AG04450 (cell line): Measurements from ENCODE around the gene APOBEC3B. TPM values are rescaled to one million over a fixed set of nuclear protein-coding genes. Genes with fewer than 3 reads are reported as not detected.
"Not testable (repeated sequence)": the region's sequence is repeated elsewhere in the genome, so short reads cannot be mapped to it uniquely, and the experiment has no call there.

ENCODE experiments used
- CTCF ChIA-PET: fragments of 300-600, 350-600 bp; formaldehyde crosslinking; extraction: SDS; loops from one replicate; lab custom pipeline; 2022; ENCODE audit warnings: antibody characterized with exemption, inconsistent platforms; lab: Charles Lee
- POLR2A ChIA-PET: fragments of 350-600 bp; formaldehyde crosslinking; extraction: SDS; loops from one replicate; lab custom pipeline; 2021; ENCODE audit warnings: antibody characterized with exemption, inconsistent platforms; lab: Yijun Ruan, JAX
- DNase-seq: peaks from one replicate; pipeline ENCODE4 v3.0.0-alpha.2; 2011; ENCODE audit warnings: low read depth, low spot score
- H3K27ac ChIP-seq: one replicate; pipeline ENCODE4 v1.5.1; 2012; ENCODE audit warnings: low read depth, low read length, control low read depth
- H3K27me3 ChIP-seq: one replicate; pipeline ENCODE4 v1.6.0; 2012; ENCODE audit warnings: low read length; ENCODE audit not compliant: control insufficient read depth, insufficient read depth
- H3K4me3 ChIP-seq: 2 replicates; pipeline ENCODE4 v1.5.1; 2011; ENCODE audit warnings: mild to moderate bottlenecking, low read depth, low read length, control low read depth
- H3K9me3 ChIP-seq: 2 replicates; pipeline ENCODE4 v1.5.1; 2012; ENCODE audit warnings: low read length; ENCODE audit not compliant: control insufficient read depth, insufficient read depth
- polyA plus RNA-seq: library from polyadenylated mRNA; depleted of rRNA; stranded (reverse); fragments of >200 nt; gene quantifications from 2 replicates; pipeline ENCODE4 v1.2.3, GENCODE V29; 2011
- TF ChIP-seq, protein P1 (sequence below): IDR thresholded peaks from 2 replicates; pipeline ENCODE4 v1.5.1; 2011; ENCODE audit warnings: low read depth, low read length, control low read depth, inconsistent platforms

APOBEC3B gene
- polyA plus RNA-seq, 1 experiment, result 12.5 TPM

DNA sequence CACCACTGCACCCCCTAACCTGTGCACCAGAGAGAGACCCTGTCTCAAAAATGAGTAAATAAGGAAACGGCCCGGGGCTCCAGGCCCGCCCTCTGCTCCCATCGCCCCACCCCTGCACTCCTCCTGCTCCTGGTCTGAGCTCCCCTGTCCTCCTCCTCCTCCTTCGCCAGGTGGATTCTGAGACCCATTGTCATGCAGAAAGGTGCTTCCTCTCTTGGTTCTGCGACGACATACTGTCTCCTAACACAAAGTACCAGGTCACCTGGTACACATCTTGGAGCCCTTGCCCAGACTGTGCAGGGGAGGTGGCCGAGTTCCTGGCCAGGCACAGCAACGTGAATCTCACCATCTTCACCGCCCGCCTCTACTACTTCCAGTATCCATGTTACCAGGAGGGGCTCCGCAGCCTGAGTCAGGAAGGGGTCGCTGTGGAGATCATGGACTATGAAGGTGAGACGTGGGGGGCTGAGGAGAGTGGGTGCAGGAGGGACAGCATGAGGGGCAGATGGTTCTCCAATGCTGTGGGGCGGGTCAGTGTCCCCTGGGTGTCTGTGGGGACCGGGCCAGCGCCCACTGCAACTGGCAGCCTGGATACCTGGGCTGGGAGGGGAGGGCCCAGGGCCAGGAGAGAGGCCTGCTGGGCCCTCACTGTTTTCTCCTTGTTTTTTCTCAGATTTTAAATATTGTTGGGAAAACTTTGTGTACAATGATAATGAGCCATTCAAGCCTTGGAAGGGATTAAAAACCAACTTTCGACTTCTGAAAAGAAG is 35.6 kb downstream of the APOBEC3B start:
- Histone ChIP-seq H3K9me3 (no peaks in the 10 kb centered on the region), H3K27ac (no peak overlapping the region), H3K4me3 (no peak overlapping the region), H3K27me3 (no peaks in the 10 kb centered on the region)
- ChIA-PET POLR2A (no interaction called here), CTCF (no interaction called here)
- no peak for DNase-seq
- TF ChIP-seq, protein P1, sequence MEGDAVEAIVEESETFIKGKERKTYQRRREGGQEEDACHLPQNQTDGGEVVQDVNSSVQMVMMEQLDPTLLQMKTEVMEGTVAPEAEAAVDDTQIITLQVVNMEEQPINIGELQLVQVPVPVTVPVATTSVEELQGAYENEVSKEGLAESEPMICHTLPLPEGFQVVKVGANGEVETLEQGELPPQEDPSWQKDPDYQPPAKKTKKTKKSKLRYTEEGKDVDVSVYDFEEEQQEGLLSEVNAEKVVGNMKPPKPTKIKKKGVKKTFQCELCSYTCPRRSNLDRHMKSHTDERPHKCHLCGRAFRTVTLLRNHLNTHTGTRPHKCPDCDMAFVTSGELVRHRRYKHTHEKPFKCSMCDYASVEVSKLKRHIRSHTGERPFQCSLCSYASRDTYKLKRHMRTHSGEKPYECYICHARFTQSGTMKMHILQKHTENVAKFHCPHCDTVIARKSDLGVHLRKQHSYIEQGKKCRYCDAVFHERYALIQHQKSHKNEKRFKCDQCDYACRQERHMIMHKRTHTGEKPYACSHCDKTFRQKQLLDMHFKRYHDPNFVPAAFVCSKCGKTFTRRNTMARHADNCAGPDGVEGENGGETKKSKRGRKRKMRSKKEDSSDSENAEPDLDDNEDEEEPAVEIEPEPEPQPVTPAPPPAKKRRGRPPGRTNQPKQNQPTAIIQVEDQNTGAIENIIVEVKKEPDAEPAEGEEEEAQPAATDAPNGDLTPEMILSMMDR, result no peak

GRCh38 chr22:39020021-39020651 is 38.0 kb downstream of the APOBEC3B start:
- DNase-seq, H3K27me3 ChIP-seq, CTCF ChIA-PET, H3K9me3 ChIP-seq, H3K4me3 ChIP-seq, H3K27ac ChIP-seq, POLR2A ChIA-PET: not testable (repeated sequence)

DNA sequence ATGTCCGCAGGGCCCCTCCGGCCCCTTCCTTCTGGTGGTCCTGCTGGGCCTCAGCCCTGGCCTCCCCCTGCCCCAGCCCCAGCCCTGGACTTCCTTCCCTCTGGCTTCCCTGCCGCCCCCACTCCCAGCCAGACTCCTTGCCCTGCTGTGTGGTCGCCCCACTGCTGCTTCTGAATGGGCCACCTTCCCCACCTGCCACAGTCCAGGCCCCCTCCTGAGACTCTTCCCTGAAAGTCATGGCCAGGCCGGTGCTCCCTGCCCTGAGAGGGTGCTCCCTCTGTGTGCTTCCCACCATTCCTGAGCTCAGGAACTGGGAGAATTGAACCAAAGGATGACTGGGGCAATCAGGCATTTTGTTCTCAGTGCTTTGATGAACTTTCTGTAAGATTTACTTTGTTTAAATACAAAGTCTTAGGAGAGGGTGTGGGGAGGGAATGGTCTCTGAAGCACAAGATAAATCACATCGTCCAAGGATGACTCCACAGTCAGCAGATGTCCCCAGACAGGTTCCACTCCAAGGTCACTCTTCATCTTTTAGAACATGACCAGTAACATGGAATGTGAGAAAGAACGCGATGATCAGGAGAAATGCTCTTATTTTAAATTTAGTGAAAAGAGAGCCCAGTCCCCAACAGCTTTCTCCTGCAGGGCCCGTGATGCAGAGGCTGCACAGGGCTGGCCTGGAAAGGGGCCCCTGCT is 39.6 kb downstream of the APOBEC3B start:
- no peak for DNase-seq

GRCh38 chr22:39024519-39025308 is 42.6 kb downstream of the APOBEC3B start:
- POLR2A ChIA-PET, result no interaction called here
- H3K27ac ChIP-seq, result no peak overlapping the region
- CTCF ChIA-PET, result no interaction called here
- TF ChIP-seq, protein P1, result no peak
- H3K9me3 ChIP-seq, result no peaks in the 10 kb centered on the region
- no peak for DNase-seq
- no peaks in the 10 kb centered on the region for H3K27me3 ChIP-seq
- no peak overlapping the region for H3K4me3 ChIP-seq

More for the DNA sequence above, 39.6 kb downstream of the APOBEC3B start:
- CTCF ChIA-PET, result interaction anchor here (0.6 to 1.0 kb wide), 2 partner anchors 14 to 253 kb away, joined by 3 read pairs; no protein-coding TSS in a partner anchor
- Histone ChIP-seq H3K4me3 (peak overlapping the region; percentile 12; the same call in 1 of the 2 replicates), H3K9me3 (no peaks in the 10 kb centered on the region), H3K27me3 (no peaks in the 10 kb centered on the region), H3K27ac (no peak overlapping the region)
- POLR2A ChIA-PET, result no interaction called here
- TF ChIP-seq, protein P1, result no peak

DNA sequence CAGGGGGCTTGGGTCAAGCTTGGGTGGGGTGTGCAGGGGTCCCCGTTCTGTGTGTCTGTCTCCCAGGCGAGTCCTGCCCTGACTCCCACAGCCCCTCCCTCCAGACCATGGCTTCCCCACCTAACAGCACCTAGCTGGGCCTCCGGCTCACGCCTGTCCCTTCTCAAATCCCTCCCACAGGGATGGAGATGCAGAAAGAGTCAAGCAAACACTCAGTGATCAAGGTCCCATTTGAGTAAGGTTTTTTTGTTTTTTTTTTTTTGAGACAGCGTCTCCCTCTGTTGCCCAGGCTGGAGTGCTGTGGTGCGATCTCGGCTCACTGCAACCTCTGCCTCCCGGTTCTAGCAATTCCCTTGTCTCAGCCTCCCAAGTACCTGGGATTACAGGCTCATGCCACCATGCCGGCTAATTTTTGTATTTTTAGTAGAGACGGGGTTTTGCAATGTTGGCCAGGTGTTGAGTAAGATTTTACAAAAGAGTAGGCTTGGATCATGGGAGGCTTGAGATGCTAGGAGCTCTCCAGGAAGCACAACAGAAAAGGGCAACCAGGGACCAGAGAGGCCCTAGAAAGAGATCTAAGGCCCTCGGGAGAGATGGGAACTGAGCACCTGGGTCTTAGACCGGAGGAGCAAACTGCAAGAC is 44.5 kb downstream of the APOBEC3B start:
- ChIA-PET POLR2A (no interaction called here), CTCF (no interaction called here)
- TF ChIP-seq, protein P1, result no peak
- no peak overlapping the region for H3K4me3 ChIP-seq
- H3K27ac ChIP-seq, result no peak overlapping the region
- H3K9me3 ChIP-seq, result no peaks in the 10 kb centered on the region
- no peak for DNase-seq
- H3K27me3 ChIP-seq, result no peaks in the 10 kb centered on the region
